GM12878 (cell line): ENCODE measurements around the gene MPST. TPM values are rescaled to one million over a fixed set of nuclear protein-coding genes. Genes with fewer than 3 reads are reported as not detected.

Experiments used
- ATAC-seq: fragments of 200-7000 bp; cut with Tn5 transposase; 3 replicates; pipeline ENCODE4 v1.9.1; 2020; ENCODE audit warnings: mild to moderate bottlenecking, moderate library complexity
- BruUV-seq: library from RNA; stranded (reverse); fragments of 400-500 nt; replicated peaks from 2 replicates; lab custom pipeline; 2021; lab: Mats Ljungman, UMichigan
- CTCF ChIA-PET: fragments of 300-600 bp; sonication (Branson Sonifier 250); formaldehyde crosslinking; extraction: SDS; loops from one replicate; lab custom pipeline; 2021; ENCODE audit warnings: inconsistent platforms; lab: Yijun Ruan, JAX
- POLR2A ChIA-PET: fragments of 350-600 bp; formaldehyde crosslinking; extraction: SDS; loops from one replicate; lab custom pipeline; 2021; ENCODE audit warnings: inconsistent platforms; lab: Charles Lee
- RAD21 ChIA-PET: fragments of 300-600 bp; sonication (Branson Sonifier 250); formaldehyde crosslinking; loops from one replicate; lab custom pipeline; 2023; ENCODE audit warnings: antibody characterized with exemption; ENCODE audit not compliant: unreplicated experiment; lab: Charles Lee
- SMC1A ChIA-PET: fragments of 300-600 bp; sonication (Branson Sonifier 250); formaldehyde crosslinking; loops from one replicate; lab custom pipeline; 2023; ENCODE audit not compliant: unreplicated experiment, uncharacterized antibody; lab: Charles Lee
- DNase-seq: peaks from one replicate; pipeline ENCODE4 v3.0.0-alpha.2; 2011; ENCODE audit warnings: low read depth, low spot score
- FAIRE-seq: peaks from 3 replicates; lab custom pipeline; 2011; peaks lifted over from hg19 to GRCh38; lab: Jason Lieb, UNC
- H2AFZ ChIP-seq: 2 replicates; pipeline ENCODE4 v1.6.0; 2011; ENCODE audit warnings: low read depth, low read length, control low read depth; ENCODE audit not compliant: control insufficient read depth
- H3K27ac ChIP-seq: 2 replicates; pipeline ENCODE4 v1.5.1; 2011; ENCODE audit warnings: control low read depth; ENCODE audit not compliant: control insufficient read depth, insufficient read depth
- H3K27me3 ChIP-seq, 2 experiments: replicated peaks in 1 of 2; 2 replicates each; pipeline versions ENCODE4 v1.6.0 to v1.6.1; 2011; ENCODE audit warnings: low read length in 1 of 2; ENCODE audit not compliant: control insufficient read depth in 2 of 2, insufficient read depth in 2 of 2
- H3K36me3 ChIP-seq, 2 experiments: 2 replicates each; pipeline ENCODE4 v1.5.1; 2011; ENCODE audit warnings: low read length in 1 of 2; ENCODE audit not compliant: control insufficient read depth in 2 of 2, insufficient read depth in 2 of 2
- H3K4me1 ChIP-seq: 2 replicates; pipeline ENCODE4 v1.6.1; 2011; ENCODE audit warnings: mild to moderate bottlenecking, low read length, moderate library complexity, mixed read lengths; ENCODE audit not compliant: control insufficient read depth, insufficient read depth
- H3K4me2 ChIP-seq: 2 replicates; pipeline ENCODE4 v1.6.0; 2011; ENCODE audit warnings: control low read depth; ENCODE audit not compliant: control insufficient read depth, insufficient read depth
- H3K4me3 ChIP-seq: fragments of 200-600 bp; sonication (generic); 2 replicates; pipeline ENCODE4 v1.5.1; 2016
- H3K79me2 ChIP-seq: 2 replicates; pipeline ENCODE4 v1.6.0; 2011; ENCODE audit warnings: low read length; ENCODE audit not compliant: control insufficient read depth, insufficient read depth
- H3K9ac ChIP-seq: 2 replicates; pipeline ENCODE4 v1.8.0; 2011; ENCODE audit warnings: low read length, control low read depth, mixed read lengths; ENCODE audit not compliant: control insufficient read depth, insufficient read depth
- H3K9me3 ChIP-seq: replicated peaks from 3 replicates; pipeline ENCODE4 v1.5.1; 2011; ENCODE audit warnings: mild to moderate bottlenecking, low read length; ENCODE audit not compliant: control insufficient read depth, insufficient read depth
- H4K20me1 ChIP-seq: 2 replicates; pipeline ENCODE4 v1.6.0; 2011; ENCODE audit not compliant: control insufficient read depth, insufficient read depth
- BCL3 ChIP-seq: IDR thresholded peaks from 2 replicates; pipeline ENCODE4 v1.6.1; 2011; ENCODE audit warnings: borderline replicate concordance, low read depth, mild to moderate bottlenecking, moderate library complexity, low read length; ENCODE audit not compliant: insufficient read depth, poor library complexity, severe bottlenecking
- CREB1 ChIP-seq: IDR thresholded peaks from 2 replicates; pipeline ENCODE4 v1.6.1; 2012; ENCODE audit warnings: low read depth, mild to moderate bottlenecking, inconsistent platforms
- GATAD2B ChIP-seq: fragments of 450-650 bp; conservative IDR thresholded peaks from 2 replicates; pipeline ENCODE4 v1.6.1; 2017; ENCODE audit warnings: low read depth, mild to moderate bottlenecking, moderate library complexity
- KDM1A ChIP-seq: fragments of 200-600 bp; sonication (generic); IDR thresholded peaks from 2 replicates; pipeline ENCODE4 v1.6.1; 2016; ENCODE audit warnings: borderline replicate concordance
- KLF5 ChIP-seq: fragments of 450-650 bp; IDR thresholded peaks from 2 replicates; pipeline ENCODE4 v1.6.1; 2014; ENCODE audit warnings: mild to moderate bottlenecking; ENCODE audit not compliant: partially characterized antibody
- NFIC ChIP-seq: IDR thresholded peaks from 2 replicates; pipeline ENCODE4 v1.6.1; 2012; ENCODE audit warnings: low read depth, mild to moderate bottlenecking, inconsistent platforms, low read length, moderate library complexity
- RCOR1 ChIP-seq: conservative IDR thresholded peaks from 2 replicates; pipeline ENCODE4 v1.6.1; 2012; ENCODE audit warnings: low read depth, low read length, improper control_type of control experiment
- RUNX3 ChIP-seq: IDR thresholded peaks from 2 replicates; pipeline ENCODE4 v1.6.1; 2012; ENCODE audit warnings: low read length, inconsistent platforms
- SUPT20H ChIP-seq: IDR thresholded peaks from 2 replicates; pipeline ENCODE4 v1.6.1; 2011; ENCODE audit warnings: low read depth, mild to moderate bottlenecking, low read length, moderate library complexity, borderline replicate concordance; ENCODE audit not compliant: control insufficient read depth
- TBL1XR1 ChIP-seq: IDR thresholded peaks from 2 replicates; pipeline ENCODE4 v1.6.1; 2012; ENCODE audit warnings: low read depth, low read length, improper control_type of control experiment
- ZNF207 ChIP-seq: fragments of 450-650 bp; IDR thresholded peaks from 2 replicates; pipeline ENCODE4 v1.6.1; 2014; ENCODE audit warnings: antibody characterized with exemption, mild to moderate bottlenecking, borderline replicate concordance
- ZNF217 ChIP-seq: fragments of 450-650 bp; IDR thresholded peaks from 2 replicates; pipeline ENCODE4 v1.6.1; 2017; ENCODE audit warnings: antibody characterized with exemption, mild to moderate bottlenecking
- ZNF24 ChIP-seq: fragments of 450-650 bp; IDR thresholded peaks from 2 replicates; pipeline ENCODE4 v1.6.1; 2017; ENCODE audit warnings: antibody characterized with exemption, mild to moderate bottlenecking
- ZNF384 ChIP-seq: IDR thresholded peaks from 2 replicates; pipeline ENCODE4 v1.6.1; 2012; ENCODE audit warnings: low read depth, mild to moderate bottlenecking, low read length, improper control_type of control experiment, borderline replicate concordance
- ZNF592 ChIP-seq: fragments of 450-650 bp; IDR thresholded peaks from 2 replicates; pipeline ENCODE4 v1.6.1; 2017; ENCODE audit warnings: mild to moderate bottlenecking, moderate library complexity
- WGBS: methylation state at CpG from one replicate; pipeline ENCODE4 v1.1.6; 2016; ENCODE audit warnings: low lambda C conversion rate; ENCODE audit not compliant: insufficient replicate concordance, insufficient coverage; ENCODE audit errors: missing lambda C conversion rate; 5-methylcytosine and 5-hydroxymethylcytosine counted together
- in situ Hi-C: fragments of 300-500 bp; cut with MboI; formaldehyde crosslinking; loops from 9 replicates; pipeline ENCODE4 v1.14.3; 2018; ENCODE audit warnings: mixed read lengths
- intact Hi-C: fragments of 100-400 bp; cut with micrococcal nuclease; formaldehyde crosslinking; loops from one replicate; pipeline ENCODE4 v1.14.2; 2022; ENCODE audit not compliant: unreplicated experiment
- polyA plus RNA-seq, 11 experiments: library from polyadenylated mRNA; depleted of rRNA in 4 of 11; unstranded in 6 of 11; stranded (reverse) in 5 of 11; fragments of >200 nt; fragmentation: Nextera tagmentation in 4 of 11; fragmentation: Illumina TruSeq in 1 of 11; extraction: Ambion mirVana in 4 of 11; extraction: Trizol in 1 of 11; gene quantifications; 1 replicate in 1 of 11; 2 replicates in 10 of 11; pipeline versions ENCODE4 v1.2.1 to v1.2.3, GENCODE V29; 2011 to 2016; ENCODE audit warnings: inconsistent platforms in 2 of 11, missing spikeins in 2 of 11, low read depth in 1 of 11
- total RNA-seq, 4 experiments: library from RNA; depleted of rRNA in 3 of 4; stranded (reverse); fragments of >200 nt in 3 of 4; fragmentation: Illumina TruSeq in 1 of 4; extraction: Trizol in 1 of 4; gene quantifications; 2 replicates each; pipeline versions ENCODE4 v1.2.1 to v1.2.3, GENCODE V29; 2013 to 2021

The MPST gene
- total and polyA plus RNA-seq, 10 of the 15 experiments (the other 5 are each of a cell fraction or from before 2014, with no cell fraction given): 0.95 to 88.7 (median 38.5) TPM

- in situ Hi-C loops: no loop called here
- WGBS: 42% methylated on average over 12 of the region's 12 CpGs
- TF ChIP-seq SUPT20H (no peak), ZNF384 (no peak), TBL1XR1 (no peak), ZNF217 (no peak), GATAD2B (no peak), ZNF207 (no peak), RUNX3 (no peak), ZNF592 (no peak), CREB1 (no peak), KDM1A (no peak), NFIC (no peak), KLF5 (no peak), RCOR1 (no peak), ZNF24 (no peak), BCL3 (no peak)
- Histone ChIP-seq H3K36me3 (no peaks in the 10 kb centered on the region), H3K4me2 (no peak overlapping the region), H3K4me1 (no peaks in the 10 kb centered on the region), H3K4me3 (no peak overlapping the region), H2AFZ (no peak overlapping the region), H3K27me3 (no peaks in the 10 kb centered on the region; a peak in 2 of 4 replicates), H3K9ac (no peak overlapping the region), H3K27ac (no peak overlapping the region), H3K9me3 (peaks cover 7% of the 10 kb centered on the region), H4K20me1 (no peaks in the 10 kb centered on the region), H3K79me2 (no peaks in the 10 kb centered on the region)
- intact Hi-C loops: no loop called here
- BruUV-seq: no TSS peak
- ChIA-PET POLR2A (no interaction called here), RAD21 (no interaction called here), CTCF (interaction anchor here (1.1 to 1.2 kb wide), 2 partner anchors 11 to 34 kb away, joined by 3 to 4 read pairs; no protein-coding TSS in a partner anchor), SMC1A (interaction anchor here (1.2 to 1.7 kb wide), 2 partner anchors 10 to 16 kb away, joined by 3 to 4 read pairs; no protein-coding TSS in a partner anchor)
- no peak for FAIRE-seq
- no peak for DNase-seq
- ATAC-seq: no peak
These were observed 31.3 kb upstream of the MPST start for GRCh38 chr22:36988075-36988832.
